Cardiac fibroblast (primary cell): Measurements from ENCODE around the gene CLEC3A.

Experiments used
- DNase-seq, 2 donors: peaks; one replicate each; pipeline versions ENCODE4 v3.0.0 to v3.0.0-alpha.2; 2010; ENCODE audit warnings: low read depth in 2 of 2
- H3K4me3 ChIP-seq, 2 donors: replicated peaks in 1 of 2; 1 replicate in 1 of 2; 2 replicates in 1 of 2; pipeline ENCODE4 v1.5.1; 2011; ENCODE audit warnings: low read depth in 2 of 2, low read length in 2 of 2, mild to moderate bottlenecking in 2 of 2, moderate library complexity in 1 of 2
- TF ChIP-seq, protein P1 (sequence below): IDR thresholded peaks from one replicate; pipeline ENCODE4 v1.5.1; 2011; ENCODE audit warnings: low read depth, mild to moderate bottlenecking, low read length, inconsistent platforms

Gene CLEC3A, protein sequence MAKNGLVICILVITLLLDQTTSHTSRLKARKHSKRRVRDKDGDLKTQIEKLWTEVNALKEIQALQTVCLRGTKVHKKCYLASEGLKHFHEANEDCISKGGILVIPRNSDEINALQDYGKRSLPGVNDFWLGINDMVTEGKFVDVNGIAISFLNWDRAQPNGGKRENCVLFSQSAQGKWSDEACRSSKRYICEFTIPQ

DNA sequence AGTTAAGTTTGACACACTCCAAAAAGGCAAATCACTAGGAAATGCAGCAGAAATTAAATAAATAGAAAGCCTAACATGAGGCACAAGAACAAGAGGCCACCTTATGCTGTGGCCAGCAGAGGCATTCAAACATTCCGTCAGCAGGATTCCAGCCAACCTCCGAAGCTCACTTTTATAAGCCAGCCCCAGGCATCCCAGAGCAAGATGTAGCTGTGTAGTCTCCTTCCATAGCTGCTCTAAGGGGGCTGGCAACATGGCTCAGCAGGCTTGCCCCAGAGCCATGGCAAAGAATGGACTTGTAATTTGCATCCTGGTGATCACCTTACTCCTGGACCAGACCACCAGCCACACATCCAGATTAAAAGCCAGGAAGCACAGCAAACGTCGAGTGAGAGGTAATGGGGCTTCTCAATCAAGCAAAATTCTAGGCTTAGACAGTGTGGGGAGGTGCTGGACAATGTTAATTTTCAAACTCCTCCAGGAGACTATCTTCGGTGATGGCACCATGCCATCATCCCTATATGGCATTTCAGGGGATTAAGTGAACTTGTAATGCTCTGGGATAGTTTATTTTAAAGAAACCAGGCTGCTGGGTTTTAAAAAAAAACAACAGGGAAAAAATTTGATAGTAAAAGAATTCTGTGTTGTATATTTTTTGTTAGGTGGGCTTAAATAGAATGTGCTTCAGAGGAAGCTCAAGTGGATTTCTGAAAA is at the start of gene CLEC3A:
CLEC3A (plus strand) TSS at position 202 of the 714 bp plus-strand sequence; CDS start at position 281, 79 bp downstream.
- H3K4me3 ChIP-seq, result no peak within 1 kb of the TSS
- no peak for DNase-seq
- TF ChIP-seq, protein P1, sequence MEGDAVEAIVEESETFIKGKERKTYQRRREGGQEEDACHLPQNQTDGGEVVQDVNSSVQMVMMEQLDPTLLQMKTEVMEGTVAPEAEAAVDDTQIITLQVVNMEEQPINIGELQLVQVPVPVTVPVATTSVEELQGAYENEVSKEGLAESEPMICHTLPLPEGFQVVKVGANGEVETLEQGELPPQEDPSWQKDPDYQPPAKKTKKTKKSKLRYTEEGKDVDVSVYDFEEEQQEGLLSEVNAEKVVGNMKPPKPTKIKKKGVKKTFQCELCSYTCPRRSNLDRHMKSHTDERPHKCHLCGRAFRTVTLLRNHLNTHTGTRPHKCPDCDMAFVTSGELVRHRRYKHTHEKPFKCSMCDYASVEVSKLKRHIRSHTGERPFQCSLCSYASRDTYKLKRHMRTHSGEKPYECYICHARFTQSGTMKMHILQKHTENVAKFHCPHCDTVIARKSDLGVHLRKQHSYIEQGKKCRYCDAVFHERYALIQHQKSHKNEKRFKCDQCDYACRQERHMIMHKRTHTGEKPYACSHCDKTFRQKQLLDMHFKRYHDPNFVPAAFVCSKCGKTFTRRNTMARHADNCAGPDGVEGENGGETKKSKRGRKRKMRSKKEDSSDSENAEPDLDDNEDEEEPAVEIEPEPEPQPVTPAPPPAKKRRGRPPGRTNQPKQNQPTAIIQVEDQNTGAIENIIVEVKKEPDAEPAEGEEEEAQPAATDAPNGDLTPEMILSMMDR, result no peak

DNA sequence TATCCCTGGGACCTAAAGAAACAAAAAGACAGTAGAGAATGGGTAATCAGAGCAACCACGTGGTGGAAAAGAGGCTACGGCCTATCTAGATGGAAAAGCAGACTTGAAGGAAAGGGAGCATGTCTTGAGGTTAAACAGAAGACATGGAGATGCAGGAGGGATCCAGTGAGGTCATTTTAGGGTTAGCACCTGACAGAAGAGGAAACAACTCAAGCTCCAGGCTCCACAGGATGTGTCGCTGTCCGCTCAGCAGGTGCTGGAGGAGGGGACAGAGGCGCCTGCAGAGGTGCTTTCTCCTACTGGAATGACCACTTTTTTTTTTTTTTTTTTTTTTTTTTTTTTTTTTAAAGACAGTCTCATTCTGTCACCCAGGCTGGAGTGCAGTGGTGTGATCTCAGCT is 47.5 kb upstream of the CLEC3A start:
- DNase-seq, result no peak
- TF ChIP-seq, protein P1, result no peak
- H3K4me3 ChIP-seq, result no peak overlapping the region

DNA sequence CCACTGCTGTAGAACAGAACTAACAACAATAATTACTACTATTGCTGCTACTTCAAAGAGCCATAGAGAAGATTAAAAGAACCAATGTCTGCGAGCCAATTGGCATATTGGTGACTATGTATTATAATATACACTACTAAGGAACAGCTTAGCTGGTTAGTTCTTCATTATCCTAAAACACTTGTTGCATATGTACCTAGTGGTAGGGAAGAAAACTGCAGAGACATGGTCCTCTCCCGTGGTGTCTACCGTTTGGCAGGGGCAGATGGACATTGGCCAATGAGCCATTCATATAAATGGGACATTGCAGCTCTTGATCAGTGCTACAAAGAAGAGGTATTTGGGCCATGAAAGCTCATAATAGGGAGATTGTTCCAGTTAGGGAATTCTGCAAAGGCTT is 46.4 kb upstream of the CLEC3A start:
- H3K4me3 ChIP-seq, result no peak overlapping the region
- no peak for DNase-seq
- TF ChIP-seq, protein P1, result no peak

DNA sequence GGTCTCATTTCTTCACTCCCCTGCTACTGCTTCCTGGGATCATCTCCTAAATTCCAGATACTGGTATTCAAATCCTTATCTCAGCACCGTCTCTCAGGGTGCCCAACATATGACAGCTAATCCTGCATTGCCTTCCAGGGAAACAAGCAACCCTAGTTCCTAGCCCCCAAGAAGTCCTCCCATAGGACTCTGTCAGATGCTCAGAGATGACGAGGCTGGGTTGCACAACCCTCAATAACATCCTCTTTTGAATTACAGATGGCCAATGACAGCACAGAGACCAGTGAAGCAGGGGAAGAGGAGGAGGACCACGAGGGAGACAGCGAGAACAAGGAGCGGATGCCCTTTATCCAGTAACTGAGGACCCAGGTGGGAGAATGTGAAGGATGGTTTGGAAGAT is 45.0 kb upstream of the CLEC3A start:
- DNase-seq, result no peak
- no peak overlapping the region for H3K4me3 ChIP-seq
- TF ChIP-seq, protein P1, result no peak

DNA sequence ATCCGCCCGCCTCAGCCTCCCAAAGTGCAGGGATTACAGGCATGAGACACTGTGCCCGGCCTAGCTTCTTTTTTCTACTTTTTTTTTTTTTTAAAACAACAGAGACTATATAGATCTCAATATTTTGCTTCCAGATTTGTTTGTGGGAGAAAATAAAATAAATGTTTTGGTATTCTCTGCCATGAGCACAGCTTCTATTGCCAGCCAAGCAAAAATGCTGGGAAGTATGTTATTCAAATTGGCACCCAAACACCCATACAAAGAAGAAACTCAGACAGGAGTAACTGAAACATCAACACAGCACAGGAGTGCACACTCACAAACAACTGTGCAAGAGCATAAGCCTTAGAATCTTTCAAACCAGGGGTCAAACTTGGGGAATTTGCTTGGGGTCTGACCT is 37.2 kb upstream of the CLEC3A start:
- no peak overlapping the region for H3K4me3 ChIP-seq
- DNase-seq, result no peak
- TF ChIP-seq, protein P1, result no peak

DNA sequence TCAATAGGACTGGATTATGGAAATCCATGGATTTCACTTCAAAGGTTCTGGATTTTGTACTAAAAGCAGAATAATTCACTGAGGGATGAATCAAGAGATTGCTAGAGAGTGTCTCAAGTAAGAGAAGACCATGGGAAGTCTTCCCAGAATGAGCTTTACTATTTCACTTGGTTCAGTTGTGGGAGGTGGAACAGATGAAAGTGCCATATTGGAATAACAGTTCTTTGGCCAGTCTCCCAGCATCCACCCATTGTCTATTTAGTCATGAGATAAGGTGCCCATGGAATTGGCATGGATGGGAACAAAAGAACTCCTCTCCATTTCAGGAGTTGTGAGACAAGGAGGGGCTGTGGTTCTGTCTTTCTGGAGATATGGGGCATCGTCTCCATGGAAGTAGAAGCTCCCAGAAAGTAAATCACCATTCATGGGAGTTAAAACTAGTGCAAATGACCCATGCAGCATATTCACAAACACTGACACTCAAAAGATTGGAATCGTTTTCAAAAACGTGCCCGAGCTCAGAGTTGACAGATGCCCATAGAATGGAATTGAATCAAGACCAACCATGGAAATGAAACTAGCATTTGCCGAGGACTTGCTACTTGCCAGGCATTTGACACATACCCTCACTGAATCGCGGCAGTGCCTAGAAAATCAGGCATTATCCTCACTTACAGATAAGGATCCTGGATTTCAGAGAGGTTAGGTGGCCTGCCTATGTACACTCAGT is 36.2 kb upstream of the CLEC3A start:
- TF ChIP-seq, protein P1, result no peak
- DNase-seq, result no peak
- no peak overlapping the region for H3K4me3 ChIP-seq
